ENCODE measurements around the gene LMBRD2. TPM values are rescaled to one million over a fixed set of nuclear protein-coding genes. Genes with fewer than 3 reads are reported as not detected.

The LMBRD2 gene
- total and polyA plus RNA-seq, 2 of the 8 experiments (the other 6 are each of a cell fraction or from before 2014, with no cell fraction given) = 1.1 to 4.1 TPM

DNA sequence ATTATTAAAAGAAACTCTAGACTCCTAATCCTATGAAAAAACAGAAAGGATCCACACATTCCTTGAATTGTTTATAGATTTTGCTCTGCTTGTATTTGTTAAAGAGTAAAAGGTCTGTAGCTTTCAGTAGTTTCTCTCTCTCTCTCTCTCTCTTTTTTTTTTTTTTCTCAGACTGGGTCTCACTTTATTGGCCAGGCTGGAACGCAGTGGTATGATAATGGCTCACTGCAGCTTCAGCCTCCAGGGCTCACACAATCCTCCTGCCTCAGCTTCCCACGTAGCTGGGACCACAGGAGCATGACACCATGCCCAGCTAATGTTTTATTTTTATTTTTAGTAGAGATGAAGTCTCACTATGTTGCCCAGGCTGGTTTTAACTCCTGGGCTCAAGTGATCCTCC, 94.3 kb downstream of the LMBRD2 start:
- Histone ChIP-seq H3K79me2 (ENCODE audit: control insufficient read depth in 1 of 2, insufficient read depth in 2 of 2, low read length in 2 of 2) (no peaks in the 10 kb centered on the region), H3K4me1 (replicated peaks in 1 of 4; ENCODE audit: control insufficient read depth in 3 of 4, insufficient read depth in 4 of 4, low read length in 3 of 4) (no peaks in the 10 kb centered on the region), H2AK5ac (ENCODE audit: low read depth, low read length) (no peak overlapping the region), H3K4ac (replicated peaks; ENCODE audit: insufficient read length, low read depth, low read length) (no peak overlapping the region), H2BK120ac (replicated peaks; ENCODE audit: low read depth, low read length) (no peak overlapping the region), H3K4me3 (ENCODE audit: extremely low read depth in 1 of 4, insufficient read depth in 2 of 4, low read depth in 3 of 4, low read length in 4 of 4) (no peak overlapping the region), H2BK5ac (ENCODE audit: low read depth, low read length) (no peak overlapping the region), H3K79me1 (ENCODE audit: low read depth, low read length) (no peaks in the 10 kb centered on the region), H3K18ac (ENCODE audit: extremely low read depth, low read length) (no peak overlapping the region), H3K36me3 (ENCODE audit: control insufficient read depth in 2 of 4, insufficient read depth in 4 of 4, low read length in 3 of 4) (no peaks in the 10 kb centered on the region), H2BK15ac (ENCODE audit: low read length) (no peak overlapping the region), H3K23ac (ENCODE audit: insufficient read length) (no peak overlapping the region), H4K5ac (ENCODE audit: insufficient read length, low read depth, low read length) (no peak overlapping the region), H3K9ac (replicated peaks in 1 of 4; ENCODE audit: extremely low read depth in 1 of 4, low read depth in 3 of 4, low read length in 3 of 4) (no peak overlapping the region), H2BK20ac (ENCODE audit: low read length) (no peak overlapping the region), H3K4me2 (ENCODE audit: insufficient read depth in 1 of 2, low read depth in 2 of 2, low read length in 2 of 2) (no peak overlapping the region), H3K9me3 (ENCODE audit: insufficient read depth in 2 of 2, low read depth in 1 of 2, low read length in 1 of 2) (no peaks in the 10 kb centered on the region), H2AFZ (ENCODE audit: low read length) (no peak overlapping the region), H3K56ac (replicated peaks; ENCODE audit: insufficient read length, low read depth, low read length) (no peak overlapping the region), H4K8ac (ENCODE audit: extremely low read depth, insufficient read depth, low read length) (no peak overlapping the region), H2BK12ac (ENCODE audit: low read depth, low read length) (no peak overlapping the region), H3K27ac (ENCODE audit: low read depth, low read length) (no peak overlapping the region), H4K91ac (replicated peaks; ENCODE audit: insufficient read length, low read length) (no peak overlapping the region), H3K14ac (ENCODE audit: insufficient read length) (no peak overlapping the region), H3K23me2 (ENCODE audit: low read depth, low read length) (no peaks in the 10 kb centered on the region), H4K20me1 (replicated peaks in 1 of 2; ENCODE audit: control insufficient read depth in 1 of 2, insufficient read depth in 2 of 2, low read length in 2 of 2) (no peaks in the 10 kb centered on the region), H3K27me3 (replicated peaks in 1 of 4; ENCODE audit: control insufficient read depth in 3 of 4, extremely low read depth in 1 of 4, insufficient read depth in 3 of 4, low read length in 3 of 4) (no peaks in the 10 kb centered on the region)
- no peak for FAIRE-seq
- DNase-seq (ENCODE audit: low read depth in 1 of 2, low spot score in 2 of 2) = no peak
- 88% methylated on average over 2 of the region's 2 CpGs; no CpG with 5 or more reads in 1 of the 2 experiments for WGBS, 2 experiments (ENCODE audit: extremely low coverage in 1 of 2, insufficient coverage in 1 of 2, insufficient read length in 1 of 2, insufficient replicate concordance in 2 of 2, low coverage in 1 of 2, low lambda C conversion rate in 2 of 2, missing lambda C conversion rate in 1 of 2)
- ChIA-PET POLR2A (ENCODE audit: partially characterized antibody) (no interaction called here), CTCF (ENCODE audit: partially characterized antibody) (no interaction called here)
- no peak for TF ChIP-seq PHF8 (conservative IDR thresholded peaks at IDR 0.05; ENCODE audit: low read depth, low read length)
- no peak for TF ChIP-seq JUND (IDR thresholded peaks at IDR 0.05; ENCODE audit: low read length)
- TF ChIP-seq, protein P1, sequence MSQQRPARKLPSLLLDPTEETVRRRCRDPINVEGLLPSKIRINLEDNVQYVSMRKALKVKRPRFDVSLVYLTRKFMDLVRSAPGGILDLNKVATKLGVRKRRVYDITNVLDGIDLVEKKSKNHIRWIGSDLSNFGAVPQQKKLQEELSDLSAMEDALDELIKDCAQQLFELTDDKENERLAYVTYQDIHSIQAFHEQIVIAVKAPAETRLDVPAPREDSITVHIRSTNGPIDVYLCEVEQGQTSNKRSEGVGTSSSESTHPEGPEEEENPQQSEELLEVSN (IDR thresholded peaks at IDR 0.05) = no peak
- no peak for TF ChIP-seq RXRA (IDR thresholded peaks at IDR 0.05; ENCODE audit: insufficient read depth, low read depth, low read length)
- no peak for TF ChIP-seq YY1 (IDR thresholded peaks at IDR 0.05; ENCODE audit: low read depth, low read length)
- TF ChIP-seq, protein P2, sequence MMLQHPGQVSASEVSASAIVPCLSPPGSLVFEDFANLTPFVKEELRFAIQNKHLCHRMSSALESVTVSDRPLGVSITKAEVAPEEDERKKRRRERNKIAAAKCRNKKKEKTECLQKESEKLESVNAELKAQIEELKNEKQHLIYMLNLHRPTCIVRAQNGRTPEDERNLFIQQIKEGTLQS (IDR thresholded peaks at IDR 0.05; ENCODE audit: insufficient read depth, low read depth, low read length) = no peak
- TF ChIP-seq, protein P3, sequence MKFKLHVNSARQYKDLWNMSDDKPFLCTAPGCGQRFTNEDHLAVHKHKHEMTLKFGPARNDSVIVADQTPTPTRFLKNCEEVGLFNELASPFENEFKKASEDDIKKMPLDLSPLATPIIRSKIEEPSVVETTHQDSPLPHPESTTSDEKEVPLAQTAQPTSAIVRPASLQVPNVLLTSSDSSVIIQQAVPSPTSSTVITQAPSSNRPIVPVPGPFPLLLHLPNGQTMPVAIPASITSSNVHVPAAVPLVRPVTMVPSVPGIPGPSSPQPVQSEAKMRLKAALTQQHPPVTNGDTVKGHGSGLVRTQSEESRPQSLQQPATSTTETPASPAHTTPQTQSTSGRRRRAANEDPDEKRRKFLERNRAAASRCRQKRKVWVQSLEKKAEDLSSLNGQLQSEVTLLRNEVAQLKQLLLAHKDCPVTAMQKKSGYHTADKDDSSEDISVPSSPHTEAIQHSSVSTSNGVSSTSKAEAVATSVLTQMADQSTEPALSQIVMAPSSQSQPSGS (IDR thresholded peaks at IDR 0.05; ENCODE audit: low read length) = no peak
- no peak for TF ChIP-seq JUN (IDR thresholded peaks at IDR 0.05; ENCODE audit: low read depth, low read length)
- no peak for TF ChIP-seq CHD2 (IDR thresholded peaks at IDR 0.05; ENCODE audit: low read length)
- no peak for TF ChIP-seq TEAD4 (IDR thresholded peaks at IDR 0.05; ENCODE audit: low read depth, low read length)
- TF ChIP-seq KDM5A (IDR thresholded peaks at IDR 0.05; ENCODE audit: low read length) = no peak
- no peak for TF ChIP-seq CEBPB (IDR thresholded peaks at IDR 0.05; ENCODE audit: low read depth, low read length)
- no peak for TF ChIP-seq FOSL1 (IDR thresholded peaks at IDR 0.05; ENCODE audit: insufficient read depth, low read depth, low read length)

Data from H1 (cell line).